Neural cell (in vitro differentiated cells): ENCODE measurements around the gene NPW. TPM values are rescaled to one million over a fixed set of nuclear protein-coding genes. Genes with fewer than 3 reads are reported as not detected.

ENCODE experiments used
- H2AFZ ChIP-seq: fragments of 200-600, 300-800 bp; sonication (generic), shearing (Covaris generic); 2 replicates; pipeline ENCODE4 v1.6.0; 2014; ENCODE audit warnings: low read depth, mild to moderate bottlenecking, antibody characterized with exemption, low read length, moderate library complexity
- H3F3A ChIP-seq: fragments of 200-600 bp; shearing (Covaris generic); 2 replicates; pipeline ENCODE4 v1.6.1; 2016; ENCODE audit warnings: mild to moderate bottlenecking, moderate library complexity, mixed read lengths, antibody characterized with exemption, low read length; ENCODE audit not compliant: insufficient read depth, poor library complexity, severe bottlenecking
- H3K27ac ChIP-seq: fragments of 200-600, 300-800 bp; sonication (generic), shearing (Covaris generic); 2 replicates; pipeline ENCODE4 v1.5.1; 2014; ENCODE audit warnings: mild to moderate bottlenecking, low read length, moderate library complexity
- H3K27me3 ChIP-seq: fragments of 300-800, 200-600 bp; sonication (generic), shearing (Covaris generic); 2 replicates; pipeline ENCODE4 v1.6.0; 2014; ENCODE audit warnings: mild to moderate bottlenecking, low read depth, low read length, moderate library complexity; ENCODE audit not compliant: insufficient read depth
- H3K36me3 ChIP-seq: fragments of 300-800, 200-600 bp; sonication (generic), shearing (Covaris generic); 2 replicates; pipeline ENCODE4 v1.5.1; 2014; ENCODE audit warnings: mild to moderate bottlenecking, antibody characterized with exemption, low read length, moderate library complexity; ENCODE audit not compliant: insufficient read depth
- H3K4me2 ChIP-seq: fragments of 300-800, 200-600 bp; sonication (generic), shearing (Covaris generic); 2 replicates; pipeline ENCODE4 v1.6.0; 2014; ENCODE audit warnings: mild to moderate bottlenecking, low read length
- H3K4me3 ChIP-seq: fragments of 300-800, 200-600 bp; sonication (generic), shearing (Covaris generic); 2 replicates; pipeline ENCODE4 v1.5.1; 2014; ENCODE audit warnings: mild to moderate bottlenecking, low read length, moderate library complexity
- H3K79me2 ChIP-seq: fragments of 200-600 bp; shearing (Covaris generic); replicated peaks from 2 replicates; pipeline ENCODE4 v1.6.0; 2014; ENCODE audit warnings: mild to moderate bottlenecking, low read length, moderate library complexity; ENCODE audit not compliant: insufficient read depth
- H3K9ac ChIP-seq: fragments of 300-800, 200-600 bp; sonication (generic), shearing (Covaris generic); 2 replicates; pipeline ENCODE4 v1.6.1; 2016; ENCODE audit warnings: mild to moderate bottlenecking, low read length, mixed read lengths
- H3K9me2 ChIP-seq: fragments of 200-600 bp; shearing (Covaris generic); 2 replicates; pipeline ENCODE4 v1.6.1; 2016; ENCODE audit warnings: mild to moderate bottlenecking, low read length, mixed read lengths; ENCODE audit not compliant: insufficient read depth
- H3K9me3 ChIP-seq: fragments of 200-600, 300-800 bp; sonication (generic), shearing (Covaris generic); 2 replicates; pipeline ENCODE4 v1.6.1; 2016; ENCODE audit warnings: mild to moderate bottlenecking, mixed run types, low read length, moderate library complexity, mixed read lengths
- H4K20me1 ChIP-seq: fragments of 200-600 bp; shearing (Covaris generic); 2 replicates; pipeline ENCODE4 v1.6.1; 2016; ENCODE audit warnings: mild to moderate bottlenecking, mixed run types; ENCODE audit not compliant: insufficient read depth
- EP300 ChIP-seq: fragments of 450-650 bp; conservative IDR thresholded peaks from 2 replicates; pipeline ENCODE4 v1.6.1; 2014; ENCODE audit warnings: antibody characterized with exemption, mild to moderate bottlenecking, moderate library complexity; ENCODE audit not compliant: poor library complexity, severe bottlenecking
- EZH2 ChIP-seq: fragments of 200-600, 300-800 bp; shearing (Covaris generic), sonication (generic); IDR thresholded peaks from 2 replicates; pipeline ENCODE4 v1.6.1; 2014; ENCODE audit warnings: antibody characterized with exemption, low read length, borderline replicate concordance, mild to moderate bottlenecking; ENCODE audit not compliant: insufficient read depth, poor library complexity, severe bottlenecking
- MXI1 ChIP-seq: fragments of 450-650 bp; conservative IDR thresholded peaks from 2 replicates; pipeline ENCODE4 v1.6.1; 2014; ENCODE audit warnings: antibody characterized with exemption, mild to moderate bottlenecking; ENCODE audit not compliant: poor library complexity, severe bottlenecking
- POLR2AphosphoS5 ChIP-seq: IDR thresholded peaks from 2 replicates; pipeline ENCODE4 v1.6.1; 2012
- RAD21 ChIP-seq: fragments of 450-650 bp; conservative IDR thresholded peaks from 2 replicates; pipeline ENCODE4 v1.6.1; 2014; ENCODE audit warnings: antibody characterized with exemption, mild to moderate bottlenecking, moderate library complexity
- SMC3 ChIP-seq: fragments of 450-650 bp; conservative IDR thresholded peaks from 2 replicates; pipeline ENCODE4 v1.6.1; 2014; ENCODE audit warnings: antibody characterized with exemption, mild to moderate bottlenecking, moderate library complexity; ENCODE audit not compliant: poor library complexity
- TAF1 ChIP-seq: IDR thresholded peaks from 2 replicates; pipeline ENCODE4 v1.6.1; 2012; ENCODE audit warnings: low read depth
- polyA plus RNA-seq: library from polyadenylated mRNA; depleted of rRNA; stranded (reverse); fragments of >200 nt; gene quantifications from 2 replicates; pipeline ENCODE4 v1.2.3, GENCODE V29; 2014
- TF ChIP-seq, protein P1 (sequence below): fragments of 450-650 bp; IDR thresholded peaks from 2 replicates; pipeline ENCODE4 v1.5.1; 2014; ENCODE audit warnings: antibody characterized with exemption, mild to moderate bottlenecking, moderate library complexity; ENCODE audit not compliant: poor library complexity, severe bottlenecking
- TF ChIP-seq, protein P2 (sequence below): IDR thresholded peaks from 2 replicates; pipeline ENCODE4 v1.6.1; 2012; ENCODE audit warnings: borderline replicate concordance

Gene NPW
- polyA plus RNA-seq, 1 donor from 2014 or later = not detected

DNA sequence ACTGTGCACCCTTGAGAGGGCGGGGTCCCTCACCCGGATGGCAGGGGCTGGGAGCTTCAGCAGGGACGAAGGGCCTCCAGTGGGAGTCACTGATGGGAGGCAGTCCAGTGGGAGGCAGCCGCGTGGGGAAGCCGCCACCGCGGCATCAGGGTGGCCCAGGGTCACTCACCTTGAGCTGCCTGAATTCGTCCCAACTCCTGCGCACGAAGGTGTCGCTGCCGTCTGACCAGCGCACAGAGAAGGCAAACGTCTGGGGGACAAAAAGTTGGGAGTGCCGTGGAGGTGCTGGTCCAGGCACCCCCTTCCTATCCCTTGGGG is 38.9 kb upstream of the NPW start:
- H3K27me3 ChIP-seq = peaks cover 29% of the 10 kb centered on the region

DNA sequence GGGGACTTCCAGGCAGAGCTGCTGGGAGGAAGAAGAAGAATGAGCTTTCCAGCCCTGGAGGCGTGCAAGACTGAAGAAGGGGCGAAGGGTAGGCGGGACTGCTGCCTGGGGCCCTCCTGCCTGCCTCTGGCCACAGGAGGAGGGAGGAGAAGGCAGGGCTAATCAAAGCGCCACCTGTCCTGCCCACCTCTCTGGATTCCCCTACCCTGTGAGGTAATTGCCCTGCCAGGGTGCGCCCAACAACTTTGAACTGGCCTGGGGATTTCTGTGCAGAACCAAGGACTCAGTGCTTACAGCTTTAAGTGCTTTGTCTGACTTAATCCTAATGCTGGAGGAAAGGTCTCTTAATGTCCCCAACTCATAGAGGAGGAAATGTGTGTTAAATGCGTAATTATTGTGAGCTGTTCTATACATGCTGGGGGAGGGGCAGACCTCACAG is 38.2 kb upstream of the NPW start, which contains the start of gene NOXO1:
Gene NOXO1 (minus strand): TSS at position 72 of the 439 bp plus-strand sequence. CDS start 290 bp downstream, outside the sequence.
- Histone ChIP-seq H3K27ac (no peak within 1 kb of the TSS), H3K4me2 (no peak within 1 kb of the TSS), H4K20me1 (no peaks in the 10 kb centered on the region), H2AFZ (no peak within 1 kb of the TSS), H3K4me3 (no peak within 1 kb of the TSS), H3K27me3 (peaks cover 29% of the 10 kb centered on the region), H3F3A (no peaks in the 10 kb centered on the region), H3K9me2 (no peaks in the 10 kb centered on the region), H3K9ac (no peak within 1 kb of the TSS), H3K79me2 (no peaks in the 10 kb centered on the region), H3K36me3 (no peaks in the 10 kb centered on the region), H3K9me3 (no peaks in the 10 kb centered on the region)
- TF ChIP-seq SMC3 (no peak), RAD21 (no peak), MXI1 (no peak), EP300 (no peak), POLR2AphosphoS5 (no peak), TAF1 (no peak), EZH2 (no peak)
- TF ChIP-seq, protein P1, sequence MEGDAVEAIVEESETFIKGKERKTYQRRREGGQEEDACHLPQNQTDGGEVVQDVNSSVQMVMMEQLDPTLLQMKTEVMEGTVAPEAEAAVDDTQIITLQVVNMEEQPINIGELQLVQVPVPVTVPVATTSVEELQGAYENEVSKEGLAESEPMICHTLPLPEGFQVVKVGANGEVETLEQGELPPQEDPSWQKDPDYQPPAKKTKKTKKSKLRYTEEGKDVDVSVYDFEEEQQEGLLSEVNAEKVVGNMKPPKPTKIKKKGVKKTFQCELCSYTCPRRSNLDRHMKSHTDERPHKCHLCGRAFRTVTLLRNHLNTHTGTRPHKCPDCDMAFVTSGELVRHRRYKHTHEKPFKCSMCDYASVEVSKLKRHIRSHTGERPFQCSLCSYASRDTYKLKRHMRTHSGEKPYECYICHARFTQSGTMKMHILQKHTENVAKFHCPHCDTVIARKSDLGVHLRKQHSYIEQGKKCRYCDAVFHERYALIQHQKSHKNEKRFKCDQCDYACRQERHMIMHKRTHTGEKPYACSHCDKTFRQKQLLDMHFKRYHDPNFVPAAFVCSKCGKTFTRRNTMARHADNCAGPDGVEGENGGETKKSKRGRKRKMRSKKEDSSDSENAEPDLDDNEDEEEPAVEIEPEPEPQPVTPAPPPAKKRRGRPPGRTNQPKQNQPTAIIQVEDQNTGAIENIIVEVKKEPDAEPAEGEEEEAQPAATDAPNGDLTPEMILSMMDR = no peak
- TF ChIP-seq, protein P2, sequence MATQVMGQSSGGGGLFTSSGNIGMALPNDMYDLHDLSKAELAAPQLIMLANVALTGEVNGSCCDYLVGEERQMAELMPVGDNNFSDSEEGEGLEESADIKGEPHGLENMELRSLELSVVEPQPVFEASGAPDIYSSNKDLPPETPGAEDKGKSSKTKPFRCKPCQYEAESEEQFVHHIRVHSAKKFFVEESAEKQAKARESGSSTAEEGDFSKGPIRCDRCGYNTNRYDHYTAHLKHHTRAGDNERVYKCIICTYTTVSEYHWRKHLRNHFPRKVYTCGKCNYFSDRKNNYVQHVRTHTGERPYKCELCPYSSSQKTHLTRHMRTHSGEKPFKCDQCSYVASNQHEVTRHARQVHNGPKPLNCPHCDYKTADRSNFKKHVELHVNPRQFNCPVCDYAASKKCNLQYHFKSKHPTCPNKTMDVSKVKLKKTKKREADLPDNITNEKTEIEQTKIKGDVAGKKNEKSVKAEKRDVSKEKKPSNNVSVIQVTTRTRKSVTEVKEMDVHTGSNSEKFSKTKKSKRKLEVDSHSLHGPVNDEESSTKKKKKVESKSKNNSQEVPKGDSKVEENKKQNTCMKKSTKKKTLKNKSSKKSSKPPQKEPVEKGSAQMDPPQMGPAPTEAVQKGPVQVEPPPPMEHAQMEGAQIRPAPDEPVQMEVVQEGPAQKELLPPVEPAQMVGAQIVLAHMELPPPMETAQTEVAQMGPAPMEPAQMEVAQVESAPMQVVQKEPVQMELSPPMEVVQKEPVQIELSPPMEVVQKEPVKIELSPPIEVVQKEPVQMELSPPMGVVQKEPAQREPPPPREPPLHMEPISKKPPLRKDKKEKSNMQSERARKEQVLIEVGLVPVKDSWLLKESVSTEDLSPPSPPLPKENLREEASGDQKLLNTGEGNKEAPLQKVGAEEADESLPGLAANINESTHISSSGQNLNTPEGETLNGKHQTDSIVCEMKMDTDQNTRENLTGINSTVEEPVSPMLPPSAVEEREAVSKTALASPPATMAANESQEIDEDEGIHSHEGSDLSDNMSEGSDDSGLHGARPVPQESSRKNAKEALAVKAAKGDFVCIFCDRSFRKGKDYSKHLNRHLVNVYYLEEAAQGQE = no peak

More for the DNA sequence above, 38.9 kb upstream of the NPW start:
- H4K20me1 ChIP-seq = no peaks in the 10 kb centered on the region
- no peak overlapping the region for H3K27ac ChIP-seq
- no peaks in the 10 kb centered on the region for H3K9me3 ChIP-seq
- no peaks in the 10 kb centered on the region for H3K79me2 ChIP-seq
- H3K4me3 ChIP-seq = no peak overlapping the region
- no peaks in the 10 kb centered on the region for H3K36me3 ChIP-seq
- H3F3A ChIP-seq = no peaks in the 10 kb centered on the region
- no peak overlapping the region for H3K4me2 ChIP-seq
- no peak overlapping the region for H2AFZ ChIP-seq
- no peaks in the 10 kb centered on the region for H3K9me2 ChIP-seq
- no peak overlapping the region for H3K9ac ChIP-seq
- TF ChIP-seq TAF1 (no peak), EP300 (no peak), POLR2AphosphoS5 (no peak), RAD21 (no peak), SMC3 (no peak), EZH2 (no peak), MXI1 (no peak)
- TF ChIP-seq, protein P2 = no peak
- TF ChIP-seq, protein P1 = no peak
